GM10847 (cell line): ENCODE results near the gene TSTD1.

ENCODE experiments used
- POLR2A ChIP-seq: IDR thresholded peaks from 2 replicates; pipeline ENCODE4 v1.6.1; 2011; ENCODE audit not compliant: insufficient read length; ENCODE audit errors: extremely low read depth

TSTD1 gene

DNA sequence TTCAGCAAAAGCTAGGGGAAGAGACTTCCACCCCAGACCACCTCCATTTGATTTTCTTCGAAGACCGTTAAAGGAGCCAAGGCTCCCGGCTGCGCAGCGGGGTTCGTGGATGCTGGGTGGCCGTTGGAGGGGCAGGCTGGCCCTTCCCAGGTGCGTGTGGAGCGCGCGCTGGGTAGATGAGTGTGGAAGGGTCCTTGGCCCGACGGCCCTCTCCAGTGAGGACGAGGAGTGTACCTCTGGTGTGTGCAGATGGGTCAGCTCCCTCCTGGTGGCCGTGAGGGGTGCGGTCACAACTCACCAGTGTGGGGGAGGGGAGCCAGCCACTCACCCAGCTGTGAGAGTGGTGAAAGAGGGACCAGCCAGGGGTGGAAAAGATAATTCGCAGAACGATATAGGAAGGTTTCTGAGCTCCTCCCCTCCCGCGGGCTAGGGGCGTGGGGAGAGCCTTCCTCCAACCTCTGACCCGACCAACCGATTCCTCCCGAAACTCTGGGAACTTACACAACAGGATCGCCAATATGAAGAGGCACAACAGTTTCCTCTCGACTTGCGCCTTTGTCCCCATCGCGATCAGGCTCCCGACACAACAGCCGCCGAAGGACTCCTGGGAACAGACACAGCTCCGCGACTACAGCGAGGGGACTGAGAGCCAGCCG lies 18.1 kb downstream of the TSTD1 start, which contains the start of gene F11R:
TSS of gene F11R (minus strand) at position 644 of the 656 bp plus-strand sequence. CDS start at position 565, 79 bp downstream.
- no peak for TF ChIP-seq POLR2A

DNA sequence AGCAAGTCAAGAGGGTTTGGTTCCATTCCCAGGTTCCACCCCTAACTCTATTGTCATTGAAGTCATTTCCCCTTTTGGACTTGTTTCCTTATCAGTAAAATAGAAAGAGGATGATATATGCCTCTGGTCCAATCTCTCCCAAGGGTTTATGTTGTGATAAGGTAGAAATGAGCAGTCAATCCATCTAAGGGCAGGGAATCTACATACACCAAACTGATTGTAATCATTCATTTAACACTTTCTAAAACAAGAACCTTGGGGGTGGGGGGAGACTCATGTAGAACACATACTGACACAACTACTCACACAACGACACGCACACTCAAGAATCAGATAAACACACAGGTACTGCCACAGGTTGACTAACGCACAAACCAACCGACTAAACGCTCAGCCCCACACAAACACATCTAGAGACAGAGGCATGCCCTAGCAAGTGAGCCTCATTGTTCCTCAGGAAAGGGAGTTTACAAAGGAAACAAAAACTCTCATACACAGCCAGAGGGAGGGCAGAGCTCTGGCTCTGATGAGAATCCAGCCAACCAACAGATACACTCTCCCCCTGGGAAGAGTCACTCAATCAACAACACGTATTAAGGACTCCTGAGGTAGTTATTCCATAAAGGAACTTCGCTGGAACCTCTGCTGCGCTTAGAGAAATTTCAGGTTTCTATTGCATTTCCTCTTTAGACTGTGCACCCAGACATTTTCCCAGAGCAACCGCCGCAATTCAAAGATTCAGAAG lies 18.8 kb downstream of the TSTD1 start:
- no peak for TF ChIP-seq POLR2A

DNA sequence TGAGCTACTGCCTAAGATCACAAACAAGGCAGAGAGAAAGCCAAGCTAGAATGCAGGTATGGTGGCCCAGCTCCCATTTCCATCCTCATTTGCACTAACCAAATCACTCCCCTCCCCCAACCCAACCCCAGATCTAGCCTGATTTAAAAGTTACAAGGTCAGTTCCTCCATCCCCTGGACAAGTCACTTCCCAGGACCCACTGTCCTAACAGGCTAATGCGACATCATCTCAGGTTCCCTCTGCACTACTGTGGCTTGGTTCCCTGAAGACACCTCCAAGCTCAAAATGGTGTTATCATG lies 20.2 kb downstream of the TSTD1 start:
- TF ChIP-seq POLR2A, result no peak

DNA sequence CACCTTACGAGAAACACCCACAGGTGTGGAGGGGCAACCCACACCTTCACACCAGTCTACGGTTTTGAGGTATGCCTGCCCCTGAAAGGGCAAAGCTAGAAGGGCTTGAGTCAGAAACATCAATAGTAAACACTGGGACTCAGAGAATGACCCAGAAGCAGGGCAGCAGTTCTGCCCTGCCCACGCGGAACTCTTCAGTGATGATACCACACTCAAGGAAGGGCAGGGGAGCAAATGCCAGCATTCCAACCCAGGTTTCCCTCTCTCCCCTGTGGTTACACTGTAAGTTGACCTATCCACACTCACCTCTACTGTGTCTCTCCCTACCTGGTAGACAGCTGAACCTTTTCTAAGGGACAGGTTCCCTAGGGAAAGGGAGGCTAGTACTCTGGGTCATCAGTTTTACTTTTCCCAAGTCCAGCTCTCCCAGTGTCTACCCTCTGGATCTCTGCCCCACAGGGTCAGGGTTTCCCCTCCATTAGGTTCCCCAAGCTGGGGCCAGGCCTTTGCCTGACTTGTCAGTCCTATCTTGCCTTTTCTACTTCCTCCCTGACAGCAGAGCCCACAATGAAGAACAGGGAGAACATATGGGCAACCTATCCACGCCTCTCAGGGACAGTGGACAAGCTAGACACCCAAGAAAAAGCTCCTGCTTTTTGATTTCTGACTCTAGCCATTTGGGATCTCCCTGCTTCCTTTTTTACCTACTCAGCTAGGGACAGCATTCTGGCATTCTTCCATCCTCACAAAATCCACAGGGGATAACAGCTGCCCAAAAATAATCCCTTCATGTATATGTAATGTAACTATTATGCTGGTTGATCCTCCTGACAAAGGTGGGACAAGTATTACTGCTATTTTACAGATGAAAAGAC lies 20.8 kb downstream of the TSTD1 start:
- TF ChIP-seq POLR2A, result no peak

DNA sequence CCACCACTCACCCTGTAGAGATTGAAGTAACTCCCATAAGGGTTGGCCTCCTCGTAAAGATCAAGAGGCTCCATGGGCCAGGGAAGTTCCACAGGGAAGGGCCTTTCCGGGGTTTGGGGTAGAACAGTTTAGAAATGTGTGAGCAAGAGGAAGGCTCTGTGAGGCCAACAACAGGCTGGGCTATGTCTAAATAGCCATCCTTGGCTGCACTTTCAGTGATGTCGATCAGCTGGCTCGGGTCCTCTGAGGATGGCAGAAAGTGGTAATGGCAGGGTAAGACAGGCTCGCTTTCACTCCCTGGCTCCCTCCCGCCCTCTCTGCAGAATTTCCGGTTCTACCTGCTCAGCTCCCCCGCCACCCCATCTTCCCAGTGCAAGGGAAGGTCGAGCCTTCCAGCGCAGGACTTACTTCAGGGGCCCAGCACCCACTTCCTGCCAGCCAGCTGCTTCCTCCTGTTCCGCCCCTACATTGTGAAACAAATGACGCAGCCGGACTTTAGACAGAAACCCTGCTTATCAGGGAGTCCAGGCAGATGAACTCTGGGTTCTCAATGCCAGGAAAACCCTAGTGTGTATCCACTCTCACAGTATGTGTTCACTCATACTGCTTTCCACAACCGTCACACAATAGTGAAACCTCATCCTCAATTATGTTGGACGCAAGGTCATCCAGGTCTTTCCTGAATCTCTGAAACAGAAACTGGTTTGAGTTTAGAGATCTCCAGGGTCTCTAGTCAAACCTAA lies 25.1 kb downstream of the TSTD1 start:
- TF ChIP-seq POLR2A, result peak; percentile 39

DNA sequence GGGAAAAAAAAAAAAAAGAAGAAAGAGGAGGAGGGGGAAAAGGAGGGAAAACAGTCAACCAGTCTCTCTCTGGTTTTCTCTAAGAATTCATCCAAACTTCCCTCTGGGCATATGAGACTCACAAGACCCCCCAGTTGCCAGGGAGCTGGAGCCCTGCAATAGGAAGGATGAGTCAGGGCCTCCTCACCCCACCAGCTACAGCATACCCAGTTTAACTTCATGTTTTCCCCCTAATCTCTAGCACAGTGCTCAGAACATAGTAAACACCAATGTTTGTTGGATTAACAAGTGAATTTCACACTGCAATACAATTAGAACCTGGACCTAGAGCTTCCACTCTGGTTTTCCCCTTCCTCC lies 25.7 kb downstream of the TSTD1 start:
- TF ChIP-seq POLR2A, result no peak

DNA sequence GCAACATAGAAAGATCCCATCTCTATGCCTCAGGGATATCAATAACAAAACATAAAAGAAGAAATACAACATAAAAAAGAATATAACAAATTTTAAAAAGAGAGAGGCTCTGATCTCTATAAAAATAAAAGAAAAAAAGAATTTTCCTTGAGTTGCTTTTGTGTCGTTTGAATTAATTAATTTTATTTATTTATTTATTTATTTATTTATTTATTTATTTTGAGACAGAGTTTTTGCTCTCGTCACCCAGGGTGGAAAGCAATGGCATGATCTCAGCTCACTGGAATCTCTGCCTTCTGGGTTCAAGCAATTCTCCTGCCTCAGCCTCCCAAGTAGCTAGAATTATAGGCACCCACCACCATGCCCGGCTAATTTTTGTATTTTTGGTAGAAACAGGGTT lies 26.3 kb downstream of the TSTD1 start:
- TF ChIP-seq POLR2A, result no peak

DNA sequence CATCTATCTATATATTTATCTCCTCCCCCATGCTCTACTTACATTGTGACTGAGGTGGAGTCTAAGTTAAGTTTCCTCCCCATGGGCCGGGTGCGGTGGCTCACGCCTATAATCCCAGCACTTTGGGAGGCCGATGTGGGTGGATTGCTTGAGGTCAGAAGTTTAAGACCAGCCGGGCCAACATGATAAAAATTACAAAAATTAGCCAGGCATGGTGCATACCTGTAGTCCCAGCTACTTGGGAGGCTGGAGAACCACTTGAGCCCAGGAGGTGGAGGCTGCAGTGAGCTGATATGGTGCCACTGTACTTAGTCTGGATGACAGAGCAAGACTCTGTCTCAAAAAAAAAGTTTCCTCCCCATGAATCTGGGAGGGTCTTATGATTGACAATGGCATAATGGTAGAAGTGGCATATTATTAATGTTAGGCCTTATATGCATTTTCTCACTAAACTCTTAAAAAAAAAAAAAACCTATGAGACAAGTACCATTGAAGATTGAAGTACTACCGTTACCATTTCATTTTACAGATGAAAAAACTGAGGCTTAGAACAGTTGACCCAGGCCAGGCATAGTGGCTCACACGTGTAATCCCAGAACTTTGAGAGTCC lies 29.1 kb downstream of the TSTD1 start:
- TF ChIP-seq POLR2A, result no peak

DNA sequence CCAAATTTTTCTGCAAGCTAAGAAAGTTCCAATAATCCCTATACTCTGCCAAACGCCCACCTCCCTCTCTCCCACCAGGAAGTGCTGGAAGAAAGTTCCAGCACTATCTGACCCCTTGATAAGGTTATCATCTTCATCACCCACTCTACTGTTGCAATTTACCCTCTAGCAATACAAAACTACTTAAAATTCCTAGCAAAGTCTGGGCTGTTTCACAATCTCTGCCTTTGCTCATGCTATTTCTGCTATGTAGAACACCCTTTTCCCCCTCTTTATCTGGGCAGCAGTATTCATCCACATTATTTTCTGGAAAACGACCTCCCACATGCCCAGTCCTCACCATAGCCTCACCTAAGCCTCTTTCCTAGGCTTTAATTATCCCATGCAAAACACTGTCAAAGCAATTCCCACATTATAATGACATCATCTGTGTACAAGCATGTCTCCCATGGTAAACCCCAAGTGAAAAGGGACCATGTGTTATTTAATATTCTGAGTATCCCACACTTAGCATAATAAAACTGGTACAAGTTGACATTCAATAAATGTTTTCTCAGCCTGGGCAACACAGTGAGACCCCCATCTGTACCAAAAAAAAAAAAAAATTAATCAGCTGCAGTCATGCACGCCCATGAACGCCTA lies 29.8 kb downstream of the TSTD1 start:
- TF ChIP-seq POLR2A, result no peak

DNA sequence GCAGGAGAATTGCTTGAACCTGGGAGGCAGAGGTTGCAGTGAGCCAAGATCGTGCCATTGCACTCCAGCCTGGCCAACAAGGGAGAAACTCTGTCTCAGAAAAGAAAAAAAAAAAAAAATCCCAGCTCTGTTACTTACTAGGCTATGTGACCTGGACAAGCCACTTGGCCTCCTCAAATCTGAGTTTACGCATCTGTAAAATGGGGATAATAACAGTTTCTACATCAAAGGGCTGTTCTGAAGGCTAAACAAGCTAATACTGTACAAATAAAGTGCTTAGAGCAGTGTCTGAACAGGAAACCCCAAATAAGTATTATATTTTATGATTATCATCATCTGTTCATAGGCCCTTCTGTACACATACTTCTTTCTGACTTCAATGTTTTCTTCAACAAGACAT lies 31.4 kb downstream of the TSTD1 start:
- TF ChIP-seq POLR2A, result no peak

DNA sequence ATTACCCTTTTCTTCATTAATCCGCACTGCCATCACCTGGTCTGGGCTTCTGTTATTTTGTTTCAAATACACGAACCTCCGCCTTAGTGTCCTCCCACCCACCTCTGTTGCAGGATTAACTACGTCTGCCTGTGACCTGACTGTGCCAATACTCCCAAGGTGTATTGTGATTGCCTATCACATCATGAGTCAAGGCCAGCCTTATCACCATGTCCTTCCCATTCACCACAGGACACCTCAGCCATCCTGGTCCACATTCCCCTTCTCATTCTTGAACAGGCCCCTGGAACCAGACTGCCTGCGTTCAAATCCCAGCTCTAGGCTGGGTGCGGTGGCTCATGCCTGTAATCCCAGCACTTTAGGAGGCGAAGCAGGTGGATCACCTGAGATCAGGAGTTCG lies 32.2 kb downstream of the TSTD1 start:
- TF ChIP-seq POLR2A, result no peak

DNA sequence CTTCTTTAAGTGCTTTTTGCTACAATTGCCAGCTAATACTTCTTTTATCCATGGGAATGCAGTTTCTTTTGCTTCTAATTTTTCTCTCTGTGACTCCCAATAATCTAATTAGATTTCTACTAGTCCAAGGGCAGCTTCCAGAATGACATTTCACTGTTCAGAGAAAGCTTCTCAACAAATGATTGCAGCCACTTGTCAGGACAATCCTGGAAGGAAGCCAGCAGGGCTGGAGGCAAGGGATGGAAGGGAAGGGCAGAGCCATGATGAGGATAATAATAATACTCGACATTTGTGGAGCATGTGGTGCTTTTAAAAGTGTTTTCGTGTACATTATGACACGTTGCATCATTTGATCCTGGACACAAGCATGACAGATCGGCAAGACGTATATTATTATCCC lies 37.2 kb downstream of the TSTD1 start:
- TF ChIP-seq POLR2A, result no peak

DNA sequence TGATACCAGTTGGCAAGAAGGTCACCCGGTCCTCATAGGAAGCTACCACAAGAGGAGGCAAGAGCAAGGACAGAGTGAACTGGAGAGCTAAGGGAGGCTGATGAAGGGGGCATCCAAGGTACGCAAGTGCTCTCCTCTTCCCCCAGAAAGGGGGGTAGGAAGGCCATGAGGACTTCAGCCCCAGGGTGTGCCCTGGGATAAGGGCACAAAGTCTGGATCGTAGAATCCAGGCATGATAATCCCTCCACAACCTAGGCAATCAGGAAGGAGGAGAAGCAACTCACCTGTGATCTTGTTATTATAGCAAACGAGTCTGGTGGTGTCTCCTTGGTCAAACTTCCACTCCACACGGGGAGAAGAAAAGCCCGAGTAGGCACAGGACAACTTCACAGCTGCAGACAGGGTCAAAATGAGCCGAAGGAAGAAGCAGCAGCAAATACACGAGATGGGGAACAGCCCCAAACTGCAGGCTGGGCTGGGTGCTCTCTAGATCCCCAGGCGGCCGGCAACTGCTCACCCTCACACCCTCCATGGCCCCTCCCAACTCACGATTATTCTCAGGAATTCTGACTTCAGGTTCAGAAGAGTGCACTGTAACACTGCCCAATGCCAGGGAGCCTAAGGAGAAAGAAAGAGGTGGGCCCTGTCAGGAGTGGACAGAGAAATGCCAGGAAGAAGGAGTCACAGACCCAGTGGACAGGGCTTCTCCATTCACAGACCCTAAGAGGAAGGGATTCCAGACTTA lies 37.9 kb downstream of the TSTD1 start:
- TF ChIP-seq POLR2A, result no peak

DNA sequence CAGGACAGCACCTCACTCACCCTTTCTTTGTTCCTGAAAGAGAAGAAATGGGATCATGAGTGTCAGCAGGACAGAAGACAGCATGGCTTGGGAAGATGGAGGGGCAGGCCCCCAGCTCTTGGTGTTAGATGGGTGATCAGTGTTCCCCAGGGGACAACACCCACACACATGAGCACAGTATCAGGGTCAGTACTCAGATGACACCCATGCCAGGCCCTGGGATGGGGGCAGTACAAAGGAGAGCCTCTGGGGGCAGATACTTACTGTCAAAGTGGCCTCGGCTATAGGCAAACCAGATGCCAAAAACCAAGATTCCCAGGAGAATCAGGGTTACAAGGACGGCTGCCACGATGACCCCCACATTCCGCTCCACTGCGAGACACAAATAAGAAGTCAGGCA lies 39.4 kb downstream of the TSTD1 start:
- TF ChIP-seq POLR2A, result no peak

DNA sequence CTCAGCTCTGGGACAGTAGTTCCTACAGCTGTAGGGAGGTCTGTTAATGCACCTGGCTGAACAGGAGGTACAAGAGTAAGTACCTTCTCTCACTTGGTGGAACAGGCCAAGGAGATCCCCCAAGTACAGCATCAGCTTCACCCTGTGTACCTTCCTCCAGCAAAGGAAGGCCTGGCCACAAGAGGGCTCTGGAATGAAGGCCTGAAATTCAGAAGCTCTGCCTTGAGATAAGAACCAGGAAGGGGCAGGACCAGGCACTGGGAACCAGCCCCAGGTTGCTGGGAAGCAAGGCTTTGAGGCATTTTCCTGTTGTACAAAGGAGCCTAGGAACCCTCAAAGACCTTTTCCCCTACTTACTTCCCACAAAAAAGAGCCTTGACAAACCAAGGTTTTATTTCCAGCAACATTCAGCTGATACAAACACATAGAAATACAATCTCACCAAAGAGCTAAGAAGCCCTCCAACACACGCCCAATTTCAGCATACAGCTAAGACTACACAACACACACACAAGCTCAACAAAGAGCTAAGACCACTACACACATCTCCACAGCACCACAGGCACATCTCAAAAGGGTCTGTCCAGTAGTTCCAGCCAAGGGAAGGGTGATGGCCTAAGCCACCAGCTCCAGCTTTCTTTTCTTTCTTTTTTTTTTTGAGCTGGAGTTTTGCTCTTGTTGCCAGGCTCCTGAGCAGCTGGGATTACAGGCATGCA lies 41.3 kb downstream of the TSTD1 start:
- no peak for TF ChIP-seq POLR2A
